H9 (cell line): ENCODE results near the gene MYO1E. TPM values are rescaled to one million over a fixed set of nuclear protein-coding genes. Genes with fewer than 3 reads are reported as not detected.

Experiments used
- DNase-seq: peaks from one replicate; pipeline ENCODE4 v3.0.0-alpha.2; 2017
- H2AFZ ChIP-seq: one replicate; pipeline ENCODE4 v1.6.1; 2013; ENCODE audit warnings: mild to moderate bottlenecking, low read length, control low read depth, moderate library complexity
- H2AK5ac ChIP-seq: 2 replicates; pipeline ENCODE4 v1.6.1; 2013; ENCODE audit warnings: low read length, control low read depth, mixed read lengths; ENCODE audit not compliant: insufficient read length
- H2BK120ac ChIP-seq: one replicate; pipeline ENCODE4 v1.6.1; 2013; ENCODE audit warnings: low read depth, mild to moderate bottlenecking, low read length, control low read depth, inconsistent platforms; ENCODE audit not compliant: poor library complexity, severe bottlenecking
- H2BK12ac ChIP-seq: 2 replicates; pipeline ENCODE4 v1.6.1; 2013; ENCODE audit warnings: low read length, control low read depth, mixed read lengths, low read depth; ENCODE audit not compliant: insufficient read length
- H2BK15ac ChIP-seq: 2 replicates; pipeline ENCODE4 v1.6.1; 2013; ENCODE audit warnings: low read depth, low read length, control low read depth
- H2BK20ac ChIP-seq: one replicate; pipeline ENCODE4 v1.6.1; 2013; ENCODE audit warnings: low read depth, mild to moderate bottlenecking, low read length, control low read depth, inconsistent platforms; ENCODE audit not compliant: poor library complexity, severe bottlenecking
- H2BK5ac ChIP-seq: 2 replicates; pipeline ENCODE4 v1.6.1; 2013; ENCODE audit warnings: low read length, control low read depth, mixed read lengths; ENCODE audit not compliant: insufficient read length
- H3K14ac ChIP-seq: 2 replicates; pipeline ENCODE4 v1.6.1; 2013; ENCODE audit warnings: low read length, control low read depth; ENCODE audit not compliant: insufficient read depth
- H3K18ac ChIP-seq: 2 replicates; pipeline ENCODE4 v1.6.1; 2013; ENCODE audit warnings: low read depth, mild to moderate bottlenecking, mixed read lengths, low read length, control low read depth; ENCODE audit not compliant: insufficient read length
- H3K23ac ChIP-seq: 2 replicates; pipeline ENCODE4 v1.6.1; 2013; ENCODE audit warnings: low read length, control low read depth, mixed read lengths, low read depth; ENCODE audit not compliant: insufficient read length
- H3K23me2 ChIP-seq: 2 replicates; pipeline ENCODE4 v1.6.1; 2013; ENCODE audit warnings: low read depth, mild to moderate bottlenecking, mixed read lengths, low read length, control low read depth; ENCODE audit not compliant: insufficient read length, poor library complexity, severe bottlenecking
- H3K27ac ChIP-seq: 2 replicates; pipeline ENCODE4 v1.5.1; 2013; ENCODE audit warnings: low read length, control low read depth, mixed read lengths, low read depth; ENCODE audit not compliant: insufficient read length
- H3K27me3 ChIP-seq: 2 replicates; pipeline ENCODE4 v1.6.1; 2013; ENCODE audit warnings: low read length, control low read depth, inconsistent platforms; ENCODE audit not compliant: insufficient read depth
- H3K4ac ChIP-seq: 2 replicates; pipeline ENCODE4 v1.6.1; 2013; ENCODE audit warnings: low read depth, mild to moderate bottlenecking, control low read depth, inconsistent platforms, low read length, moderate library complexity
- H3K4me1 ChIP-seq: 2 replicates; pipeline ENCODE4 v1.6.1; 2013; ENCODE audit warnings: low read length, control low read depth, inconsistent platforms; ENCODE audit not compliant: insufficient read depth
- H3K4me2 ChIP-seq: 2 replicates; pipeline ENCODE4 v1.6.1; 2013; ENCODE audit warnings: low read length, control low read depth, mixed read lengths; ENCODE audit not compliant: insufficient read length, insufficient read depth
- H3K56ac ChIP-seq: 2 replicates; pipeline ENCODE4 v1.6.1; 2013; ENCODE audit warnings: low read depth, mild to moderate bottlenecking, mixed read lengths, low read length, control low read depth; ENCODE audit not compliant: insufficient read length
- H3K79me1 ChIP-seq: 2 replicates; pipeline ENCODE4 v1.6.1; 2013; ENCODE audit warnings: low read depth, mild to moderate bottlenecking, moderate library complexity, low read length, control low read depth, inconsistent platforms; ENCODE audit not compliant: insufficient read depth, poor library complexity, severe bottlenecking
- H3K79me2 ChIP-seq: 2 replicates; pipeline ENCODE4 v1.6.1; 2013; ENCODE audit warnings: low read length, control low read depth, inconsistent platforms; ENCODE audit not compliant: insufficient read depth
- H3K9ac ChIP-seq: 2 replicates; pipeline ENCODE4 v1.6.1; 2013; ENCODE audit warnings: low read length, control low read depth, mixed read lengths; ENCODE audit not compliant: insufficient read length; ENCODE audit errors: extremely low read depth
- H3K9me3 ChIP-seq: one replicate; pipeline ENCODE4 v1.6.1; 2013; ENCODE audit warnings: low read depth, low read length, inconsistent platforms; ENCODE audit not compliant: control insufficient read depth
- H3T11ph ChIP-seq: one replicate; pipeline ENCODE4 v1.6.1; 2013; ENCODE audit warnings: mild to moderate bottlenecking, low read length, control low read depth, inconsistent platforms
- H4K20me1 ChIP-seq: one replicate; pipeline ENCODE4 v1.6.1; 2013; ENCODE audit not compliant: control insufficient read depth, insufficient read length, insufficient read depth
- H4K5ac ChIP-seq: 2 replicates; pipeline ENCODE4 v1.6.1; 2013; ENCODE audit warnings: low read depth, mild to moderate bottlenecking, mixed read lengths, low read length, control low read depth; ENCODE audit not compliant: insufficient read length
- H4K8ac ChIP-seq: replicated peaks from 2 replicates; pipeline ENCODE4 v1.6.1; 2013; ENCODE audit warnings: low read length, control low read depth, mixed read lengths, low read depth; ENCODE audit not compliant: insufficient read length
- H4K91ac ChIP-seq: 2 replicates; pipeline ENCODE4 v1.6.1; 2013; ENCODE audit warnings: low read depth, mild to moderate bottlenecking, moderate library complexity, mixed read lengths, low read length, control low read depth; ENCODE audit not compliant: insufficient read length
- H3K27ac Mint-ChIP-seq, 3 experiments: 2 replicates in 2 of 3; 3 replicates in 1 of 3; pipeline ENCODE4 v1.8.0; 2020 to 2021; ENCODE audit warnings: mixed read lengths in 3 of 3, mild to moderate bottlenecking in 1 of 3, moderate library complexity in 1 of 3
- H3K27me3 Mint-ChIP-seq: 2 replicates; pipeline ENCODE4 v1.8.0; 2021; ENCODE audit warnings: low read depth, mild to moderate bottlenecking, moderate library complexity, mixed read lengths
- H3K36me3 Mint-ChIP-seq, 3 experiments: 2 replicates in 2 of 3; 3 replicates in 1 of 3; pipeline ENCODE4 v1.8.0; 2020 to 2021; ENCODE audit warnings: low read depth in 3 of 3, mixed read lengths in 3 of 3; ENCODE audit not compliant: insufficient read depth in 1 of 3
- H3K4me1 Mint-ChIP-seq, 2 experiments: 2 replicates each; pipeline ENCODE4 v1.8.0; 2020; ENCODE audit warnings: mixed read lengths in 2 of 2
- H3K4me3 Mint-ChIP-seq, 2 experiments: 2 replicates in 1 of 2; 3 replicates in 1 of 2; pipeline ENCODE4 v1.8.0; 2020 to 2021; ENCODE audit warnings: mild to moderate bottlenecking in 2 of 2, mixed read lengths in 2 of 2, moderate library complexity in 1 of 2
- H3K9me3 Mint-ChIP-seq, 2 experiments: 2 replicates in 1 of 2; 3 replicates in 1 of 2; pipeline ENCODE4 v1.8.0; 2020; ENCODE audit warnings: mild to moderate bottlenecking in 2 of 2, mixed read lengths in 2 of 2, moderate library complexity in 1 of 2
- CTCF ChIP-seq: fragments of 200-600 bp; sonication (generic); conservative IDR thresholded peaks from 3 replicates; pipeline ENCODE4 v1.8.0; 2021; ENCODE audit warnings: antibody characterized with exemption, mild to moderate bottlenecking
- WGBS: extraction: QIAGEN DNeasy Blood & Tissue Kit; methylation state at CpG from one replicate; pipeline ENCODE4 v1.1.7; 2013; ENCODE audit warnings: missing lambda C conversion rate, low lambda C conversion rate, mixed read lengths; ENCODE audit not compliant: insufficient read length; ENCODE audit errors: extremely low coverage; 5-methylcytosine and 5-hydroxymethylcytosine counted together
- total RNA-seq: library from RNA; stranded (reverse); gene quantifications from 2 replicates; pipeline ENCODE4 v1.2.1, GENCODE V29; 2021

The MYO1E gene
- total RNA-seq, 1 experiment from 2014 or later = 235 TPM

GRCh38 chr15:59352683-59353082 lies 20.0 kb downstream of the MYO1E start:
- Histone ChIP-seq H2AK5ac (no peak overlapping the region), H2BK120ac (no peak overlapping the region), H4K8ac (no peak overlapping the region), H3K27ac (no peak overlapping the region), H3K79me1 (no peaks in the 10 kb centered on the region), H3K23ac (no peak overlapping the region), H3K23me2 (peaks cover 2% of the 10 kb centered on the region), H3K9me3 (no peaks in the 10 kb centered on the region), H2BK20ac (no peak overlapping the region), H2BK12ac (no peak overlapping the region), H2BK15ac (no peak overlapping the region), H3K18ac (no peak overlapping the region), H3K9ac (no peak overlapping the region), H3K4me2 (no peak overlapping the region), H4K20me1 (no peaks in the 10 kb centered on the region), H3K4me1 (peaks cover 37% of the 10 kb centered on the region), H3K4ac (no peak overlapping the region), H3T11ph (no peak overlapping the region), H4K91ac (no peak overlapping the region), H2BK5ac (no peak overlapping the region), H3K56ac (no peak overlapping the region), H3K27me3 (0 out of 2 replicates have a peak, but pooled peaks cover 2% of the 10 kb centered on the region), H4K5ac (no peak overlapping the region), H3K14ac (no peak overlapping the region), H3K79me2 (peaks cover 1% of the 10 kb centered on the region; the same call in 1 of the 2 replicates), H2AFZ (no peak overlapping the region)
- peaks cover 85 to 91% of the 10 kb centered on the region in 2 experiments for H3K4me1 Mint-ChIP-seq
- no CpG with 5 or more reads among the region's 7 CpGs for WGBS
- no peaks in the 10 kb centered on the region for H3K27me3 Mint-ChIP-seq
- TF ChIP-seq CTCF = no peak
- H3K4me3 Mint-ChIP-seq = peak overlapping the region in 1 of 2 experiments; percentile 25; a peak in 2 of 5 replicates
- peak overlapping the region in 2 of 3 experiments; percentile 76 to 79; a peak in 4 of 7 replicates for H3K27ac Mint-ChIP-seq
- DNase-seq = no peak
- H3K36me3 Mint-ChIP-seq = peaks cover 4 to 19% (median 10%) of the 10 kb centered on the region in 3 experiments
- no peaks in the 10 kb centered on the region for H3K9me3 Mint-ChIP-seq
